Peyer's patch (tissue), 4 donors: ENCODE results near the gene SMG6.

ENCODE experiments used
- CTCF ChIP-seq, 6 experiments: fragments of 450-650 bp in 4 of 6; fragments of 200-600 bp in 2 of 6; sonication (generic) in 1 of 6; IDR thresholded peaks; one replicate each; pipeline ENCODE4 v1.5.1; 2017 to 2019; ENCODE audit warnings: antibody characterized with exemption in 6 of 6, mild to moderate bottlenecking in 3 of 6, moderate library complexity in 1 of 6
- POLR2A ChIP-seq, 2 donors: fragments of 450-650 bp; IDR thresholded peaks; one replicate each; pipeline ENCODE4 v1.5.1; 2017; ENCODE audit warnings: antibody characterized with exemption in 2 of 2, mild to moderate bottlenecking in 2 of 2, moderate library complexity in 2 of 2

GRCh38 chr17:2274414-2274813 lies 29.2 kb downstream of the SMG6 start:
- TF ChIP-seq CTCF (IDR thresholded peaks at IDR 0.05): no peak
- TF ChIP-seq POLR2A (IDR thresholded peaks at IDR 0.05): no peak
